Stimulated activated CD8-positive, alpha-beta memory T cell treated with anti-CD3 and anti-CD28 coated beads, Interleukin-7, amount 100 ng/mL, for 24 hours (primary cell): ENCODE results near the gene RCOR1.

Source experiments
- DNase-seq: peaks from one replicate; pipeline ENCODE4 v3.0.0-alpha.2; 2020; ENCODE audit warnings: low read depth

RCOR1 gene

DNA sequence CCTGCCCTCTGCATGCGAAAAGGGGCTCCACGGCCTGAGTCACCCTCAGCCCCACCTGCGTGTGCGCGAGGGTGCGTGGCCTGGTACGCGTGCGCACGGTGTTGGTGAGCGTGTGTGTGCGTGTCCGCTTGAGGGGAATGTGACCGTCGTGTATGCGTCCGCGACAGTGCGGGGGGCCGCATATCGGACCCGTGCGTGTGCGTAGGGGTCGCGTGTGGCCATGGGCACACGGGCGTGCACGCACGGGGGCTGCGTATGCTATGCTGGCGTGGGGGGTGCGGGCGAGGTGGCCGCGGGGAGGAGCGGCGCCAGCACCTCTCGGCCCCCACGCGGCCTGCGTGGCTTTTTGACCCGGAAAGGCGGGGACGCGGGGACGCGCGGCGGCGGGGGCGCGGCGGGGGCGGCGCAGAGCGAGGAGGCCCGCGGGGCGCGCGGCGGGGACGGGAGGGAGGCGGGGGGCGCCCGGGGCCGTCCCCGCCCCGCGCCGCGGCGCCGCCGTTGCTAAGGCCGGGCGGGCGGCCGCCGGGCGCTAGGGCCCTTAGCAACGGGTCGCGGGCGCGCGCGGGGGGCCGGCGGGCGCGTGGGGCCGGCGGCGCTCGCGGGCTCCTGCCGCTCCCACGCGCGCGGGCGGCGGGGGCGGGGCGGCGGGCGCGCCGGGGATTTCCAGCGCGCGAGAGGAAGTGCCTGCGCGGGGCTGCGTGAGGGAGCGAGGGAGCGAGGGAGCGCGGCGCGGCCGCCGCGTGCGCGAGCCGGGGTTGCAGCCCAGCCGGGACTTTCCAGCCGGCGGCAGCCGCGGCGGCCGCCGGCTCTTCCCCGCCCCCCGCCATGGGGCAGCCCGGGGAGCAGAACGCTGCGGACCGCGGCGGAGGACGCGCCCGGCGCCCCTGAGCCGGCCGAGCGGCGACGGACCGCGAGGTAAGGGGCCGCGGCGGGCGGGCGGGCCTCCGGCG is 184.6 kb downstream of the RCOR1 start, which contains the start of gene TRAF3:
Gene TRAF3 (plus strand): TSS at position 689 of the 950 bp plus-strand sequence. CDS start 92,753 bp downstream, outside the sequence.
- peak; percentile 58 for DNase-seq

DNA sequence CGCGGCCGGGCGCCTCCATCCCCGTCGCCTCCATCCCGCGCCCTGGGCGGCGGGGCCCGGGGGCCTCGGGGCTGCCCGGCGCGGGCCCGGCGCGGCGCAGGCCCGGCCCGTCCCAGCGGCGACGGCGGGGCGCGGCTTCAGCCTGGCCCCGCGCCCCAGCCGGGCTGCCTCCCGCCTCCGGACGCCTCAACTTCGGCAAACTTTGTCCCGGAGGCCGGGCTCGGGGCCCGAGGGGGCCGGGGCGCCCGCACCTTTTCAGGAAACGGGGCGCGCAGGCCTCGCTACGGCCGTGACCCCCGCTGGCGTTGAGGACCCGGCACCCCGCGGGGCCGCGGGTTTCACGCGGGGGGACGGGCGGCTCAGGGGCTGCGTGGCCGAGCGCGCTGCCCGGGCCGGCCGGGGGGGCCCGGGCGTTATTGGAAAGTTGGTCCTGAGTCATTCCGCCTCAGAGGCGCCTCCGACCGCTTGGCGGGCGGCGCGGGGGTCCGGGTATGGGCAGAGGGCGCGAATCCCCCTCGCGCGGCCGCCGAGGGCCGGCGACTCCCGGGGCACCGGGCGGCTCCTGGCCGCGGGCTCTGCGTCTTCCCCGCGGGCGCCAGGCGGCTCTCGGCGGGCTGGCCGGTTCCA is 185.4 kb downstream of the RCOR1 start:
- DNase-seq, result no peak

DNA sequence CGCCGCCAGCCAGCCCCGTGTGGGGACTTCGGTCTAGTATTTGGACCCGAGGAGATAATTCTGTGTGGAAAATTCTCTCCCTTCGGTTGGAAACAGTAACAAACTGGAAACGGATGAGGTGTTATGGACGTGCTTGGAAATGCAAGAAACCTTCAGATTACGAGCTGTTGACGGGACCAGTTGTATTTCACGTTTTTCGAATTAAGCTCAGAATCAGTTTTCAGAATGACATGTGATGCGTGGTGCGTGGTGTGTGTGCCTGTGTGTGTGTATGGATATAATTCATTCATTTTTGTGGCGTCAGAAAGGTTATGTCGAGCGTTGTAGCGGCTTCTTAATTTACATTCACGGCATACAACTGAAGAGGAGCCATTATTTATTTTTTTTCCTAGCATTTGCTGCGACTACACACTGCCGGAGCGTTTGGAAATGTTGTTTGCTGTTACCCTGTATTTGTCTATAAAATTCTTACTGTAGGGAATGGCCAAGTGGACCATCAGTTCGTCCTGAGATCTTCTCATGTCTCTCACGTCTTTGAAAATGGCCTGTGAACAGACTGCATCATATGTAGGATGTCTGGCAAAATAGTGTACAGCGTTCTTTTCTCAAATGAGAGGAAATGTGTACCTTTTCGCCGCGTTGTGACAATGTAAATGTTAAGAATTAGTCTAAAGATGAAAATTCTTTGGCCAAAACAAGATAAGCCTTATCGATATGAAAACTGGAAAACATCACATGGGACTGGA is 186.1 kb downstream of the RCOR1 start:
- DNase-seq, result no peak

DNA sequence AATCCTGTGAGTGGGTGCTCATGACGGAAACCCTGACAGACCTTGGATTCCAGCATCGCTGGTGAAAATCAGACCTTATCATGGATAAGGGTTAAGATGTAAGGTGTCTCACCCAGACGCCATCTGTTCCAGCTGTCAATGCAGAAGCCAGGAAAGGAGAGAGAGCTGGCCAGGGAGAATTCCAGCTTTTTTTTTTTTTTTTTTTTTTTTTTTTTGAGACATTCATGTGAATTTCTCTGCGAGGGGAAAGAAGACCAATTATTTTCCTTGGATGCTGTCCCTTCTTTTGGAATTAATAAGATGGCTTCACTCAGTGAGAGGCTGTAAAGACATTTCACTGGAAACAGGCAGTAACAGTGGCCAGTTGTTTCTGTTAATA is 186.6 kb downstream of the RCOR1 start:
- no peak for DNase-seq

DNA sequence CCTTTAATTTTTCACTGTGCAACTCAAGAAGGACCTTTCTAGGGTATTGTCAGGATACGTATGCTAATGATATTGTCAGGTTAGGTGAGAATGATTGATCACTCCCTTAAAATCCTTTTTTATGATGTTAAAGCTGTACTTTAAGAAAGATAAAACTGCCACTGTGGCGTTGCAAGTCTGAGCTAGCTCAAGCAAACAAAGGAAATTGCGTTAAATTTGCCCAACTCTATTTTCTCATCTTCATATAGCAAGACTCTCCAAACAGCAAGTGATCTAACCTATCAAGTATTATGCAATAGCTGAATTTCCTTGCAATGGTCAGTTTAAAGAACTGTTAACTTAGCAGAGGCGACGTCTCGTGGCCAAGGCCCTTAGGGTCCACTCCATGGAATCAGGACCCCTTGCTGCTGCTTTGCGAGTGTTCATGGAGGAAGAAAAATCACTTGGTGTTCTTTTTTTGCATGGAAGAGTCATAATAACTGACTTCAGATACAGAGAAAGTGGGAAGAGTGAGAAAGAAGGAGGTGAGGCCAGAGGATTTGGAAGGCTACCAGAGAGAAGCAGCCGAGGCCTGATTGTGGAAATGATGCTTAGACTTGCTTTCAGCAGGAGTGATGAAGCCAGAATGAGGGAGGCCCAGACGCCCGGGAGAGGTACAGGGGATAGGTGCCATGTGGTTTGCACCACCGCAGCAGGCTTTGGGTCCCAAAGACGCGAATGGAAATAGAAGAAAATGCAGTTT is 187.3 kb downstream of the RCOR1 start:
- DNase-seq, result no peak
